A549 (cell line): ENCODE results near the gene ATG4B.

ENCODE experiments used
- CBX2 ChIP-seq: fragments of 200-600 bp; sonication (generic); IDR thresholded peaks from 2 replicates; pipeline ENCODE4 v1.6.1; 2016; ENCODE audit warnings: low read depth, mild to moderate bottlenecking, borderline replicate concordance
- CTCF ChIP-seq: fragments of >200 bp; sonication (Bioruptor Twin); formaldehyde crosslinking; IDR thresholded peaks from 3 replicates; pipeline ENCODE4 v1.5.1; 2016
- E2F6 ChIP-seq: IDR thresholded peaks from 2 replicates; pipeline ENCODE4 v1.6.1; 2012; ENCODE audit warnings: low read depth, borderline replicate concordance
- ELK1 ChIP-seq: fragments of 150-350 bp; IDR thresholded peaks from 2 replicates; pipeline ENCODE4 v1.6.1; 2014; ENCODE audit warnings: low read depth, mild to moderate bottlenecking, low read length
- EP300 ChIP-seq, 2 experiments: fragments of >200 bp; sonication (Bioruptor Twin); formaldehyde crosslinking; IDR thresholded peaks; 2 replicates in 1 of 2; 3 replicates in 1 of 2; pipeline ENCODE4 v1.6.1; 2016 to 2017
- FOXS1 ChIP-seq: fragments of 250-450 bp; sonication (Bioruptor Pico); IDR thresholded peaks from 2 replicates; pipeline ENCODE4 v1.5.0; 2020; ENCODE audit warnings: mild to moderate bottlenecking, moderate library complexity
- KDM5A ChIP-seq: fragments of 200-600 bp; sonication (generic); IDR thresholded peaks from 2 replicates; pipeline ENCODE4 v1.6.1; 2016; ENCODE audit warnings: antibody characterized with exemption, mild to moderate bottlenecking
- MAX ChIP-seq: IDR thresholded peaks from 2 replicates; pipeline ENCODE4 v1.6.1; 2012
- NR3C1 ChIP-seq: fragments of >200 bp; sonication (Bioruptor Twin); formaldehyde crosslinking; IDR thresholded peaks from 3 replicates; pipeline ENCODE4 v1.6.1; 2017
- POLR2A ChIP-seq: IDR thresholded peaks from 2 replicates; pipeline ENCODE4 v1.6.1; 2012; ENCODE audit warnings: mild to moderate bottlenecking, low read length
- USF2 ChIP-seq: fragments of 450-650 bp; IDR thresholded peaks from 2 replicates; pipeline ENCODE4 v1.6.1; 2014; ENCODE audit warnings: antibody characterized with exemption
- ZFP36 ChIP-seq: fragments of 450-650 bp; IDR thresholded peaks from 2 replicates; pipeline ENCODE4 v1.6.1; 2014; ENCODE audit warnings: borderline replicate concordance; ENCODE audit not compliant: partially characterized antibody
- ZSCAN20 ChIP-seq: fragments of 250-450 bp; sonication (Bioruptor Pico); IDR thresholded peaks from 2 replicates; pipeline ENCODE4 v1.8.0; 2022; ENCODE audit warnings: mild to moderate bottlenecking, moderate library complexity

- no peak for TF ChIP-seq CTCF
- TF ChIP-seq CBX2: no peak
- no peak for TF ChIP-seq POLR2A
- no peak for TF ChIP-seq NR3C1
- no peak for TF ChIP-seq MAX
- TF ChIP-seq ZSCAN20: no peak
- no peak for TF ChIP-seq E2F6
- TF ChIP-seq EP300 (IDR thresholded peaks at IDR 0.05): no peak
- TF ChIP-seq KDM5A: no peak
- no peak for TF ChIP-seq USF2
- no peak for TF ChIP-seq FOXS1 (CRISPR knock-in tag)
- no peak for TF ChIP-seq ELK1
- TF ChIP-seq ZFP36: no peak
Measured at GRCh38 chr2:241602720-241603119, 34.8 kb upstream of the ATG4B start.
